ENCODE measurements around the gene HDAC10.

The HDAC10 gene

GRCh38 chr22:50200461-50201190 is 50.4 kb downstream of the HDAC10 start, which contains the start of gene SELENOO:
Gene SELENOO (plus strand): TSS chr22:50201011. CDS start chr22:50201037, 26 bp downstream.
- in situ Hi-C loops (cut with HindIII; ENCODE audit: low pct_unique_long_range_greater_than_20kb, low sequenced_read_pairs) = no loop called here
- DNase-seq (ENCODE audit: low read depth in 1 of 2, low spot score in 1 of 2) = peak; percentile 87 to 99
- TF ChIP-seq JUND (IDR thresholded peaks at IDR 0.05; ENCODE audit: low read depth) = no peak

GRCh38 chr22:50199829-50200460 is 51.1 kb downstream of the HDAC10 start:
- no peak for TF ChIP-seq JUND (IDR thresholded peaks at IDR 0.05; ENCODE audit: low read depth)
- DNase-seq (ENCODE audit: low read depth in 1 of 2, low spot score in 1 of 2) = no peak
- in situ Hi-C loops (cut with HindIII; ENCODE audit: low pct_unique_long_range_greater_than_20kb, low sequenced_read_pairs) = no loop called here

- no peak for DNase-seq (ENCODE audit: low read depth in 1 of 2, low spot score in 1 of 2)
- no peak for TF ChIP-seq JUND (IDR thresholded peaks at IDR 0.05; ENCODE audit: low read depth)
- in situ Hi-C loops (cut with HindIII; ENCODE audit: low pct_unique_long_range_greater_than_20kb, low sequenced_read_pairs) = no loop called here
Observed at GRCh38 chr22:50199251-50199721, 51.8 kb downstream of the HDAC10 start.

GRCh38 chr22:50198624-50199017 is 52.4 kb downstream of the HDAC10 start:
- DNase-seq (ENCODE audit: low read depth in 1 of 2, low spot score in 1 of 2) = no peak
- in situ Hi-C loops (cut with HindIII; ENCODE audit: low pct_unique_long_range_greater_than_20kb, low sequenced_read_pairs) = no loop called here
- TF ChIP-seq JUND (IDR thresholded peaks at IDR 0.05; ENCODE audit: low read depth) = no peak

DNA sequence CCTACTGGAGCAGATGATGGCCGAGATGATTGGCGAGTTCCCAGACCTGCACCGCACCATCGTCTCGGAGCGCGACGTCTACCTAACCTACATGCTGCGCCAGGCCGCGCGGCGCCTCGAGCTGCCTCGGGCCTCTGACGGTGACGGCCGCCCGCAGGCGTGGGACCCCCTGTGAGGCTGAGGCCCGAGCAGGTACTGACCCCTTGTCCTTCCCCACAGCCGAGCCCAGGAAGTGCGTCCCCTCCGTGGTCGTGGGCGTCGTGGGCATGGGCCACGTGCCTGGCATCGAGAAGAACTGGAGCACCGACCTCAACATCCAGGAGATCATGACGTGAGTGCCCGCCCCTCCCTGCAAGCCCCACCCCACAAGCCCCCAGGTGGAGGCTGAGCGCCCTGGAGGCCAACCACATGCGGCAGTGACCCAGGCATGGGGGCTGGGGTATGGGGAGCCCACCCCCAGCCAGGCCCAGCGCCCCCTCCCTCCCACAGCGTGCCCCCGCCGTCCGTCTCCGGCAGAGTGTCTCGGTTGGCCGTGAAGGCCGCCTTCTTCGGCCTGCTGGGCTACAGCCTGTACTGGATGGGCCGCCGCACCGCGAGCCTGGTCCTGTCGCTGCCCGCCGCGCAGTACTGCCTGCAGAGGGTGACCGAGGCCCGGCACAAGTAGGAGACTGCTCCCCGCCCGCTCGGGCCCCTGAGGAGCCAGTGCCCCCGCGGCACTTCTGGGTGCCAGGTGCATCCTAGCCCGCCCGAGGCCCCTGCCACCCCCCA is 53.0 kb downstream of the HDAC10 start:
- DNase-seq (ENCODE audit: low read depth in 1 of 2, low spot score in 1 of 2) = no peak
- in situ Hi-C loops (cut with HindIII; ENCODE audit: low pct_unique_long_range_greater_than_20kb, low sequenced_read_pairs) = no loop called here
- no peak for TF ChIP-seq JUND (IDR thresholded peaks at IDR 0.05; ENCODE audit: low read depth)

GRCh38 chr22:50197000-50197800 is 53.9 kb downstream of the HDAC10 start:
- in situ Hi-C loops (cut with HindIII; ENCODE audit: low pct_unique_long_range_greater_than_20kb, low sequenced_read_pairs) = no loop called here
- no peak for TF ChIP-seq JUND (IDR thresholded peaks at IDR 0.05; ENCODE audit: low read depth)
- no peak for DNase-seq (ENCODE audit: low read depth in 1 of 2, low spot score in 1 of 2)

DNA sequence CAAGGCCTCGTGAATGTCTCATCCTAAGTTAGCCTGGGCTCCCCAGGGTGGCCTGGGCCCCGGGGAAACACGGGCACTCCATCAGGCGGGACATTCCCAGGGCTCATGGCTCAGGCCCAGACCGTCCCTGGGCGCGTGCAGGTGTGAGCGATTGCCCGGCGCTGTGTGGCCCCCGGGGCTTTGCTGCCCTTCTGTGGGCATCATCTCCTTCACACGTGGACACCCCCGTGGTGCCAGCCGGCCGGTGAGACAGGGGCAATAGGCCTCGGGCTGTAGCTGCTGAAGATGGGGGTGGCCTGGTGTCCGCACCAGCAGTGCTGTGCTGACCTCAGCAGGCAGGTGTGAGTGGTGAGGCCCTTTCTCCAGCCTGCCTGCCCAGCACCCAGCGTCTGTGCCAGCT is 54.8 kb downstream of the HDAC10 start:
- in situ Hi-C loops (cut with HindIII; ENCODE audit: low pct_unique_long_range_greater_than_20kb, low sequenced_read_pairs) = no loop called here
- TF ChIP-seq JUND (IDR thresholded peaks at IDR 0.05; ENCODE audit: low read depth) = no peak
- no peak for DNase-seq (ENCODE audit: low read depth in 1 of 2, low spot score in 1 of 2)

Measured in T47D (cell line).